Osteoblast (primary cell): Measurements from ENCODE around the gene DYSF. TPM values are rescaled to one million over a fixed set of nuclear protein-coding genes. Genes with fewer than 3 reads are reported as not detected.

ENCODE experiments used
- DNase-seq: peaks from one replicate; pipeline ENCODE4 v3.0.0; 2011; ENCODE audit warnings: low spot score, mixed read lengths; ENCODE audit not compliant: insufficient read length; ENCODE audit errors: missing footprints
- H2AFZ ChIP-seq: 2 replicates; pipeline ENCODE4 v1.6.0; 2011; ENCODE audit warnings: mild to moderate bottlenecking, low read length
- H3K27ac ChIP-seq: 2 replicates; pipeline ENCODE4 v1.5.1; 2011; ENCODE audit warnings: mild to moderate bottlenecking, low read depth, low read length, moderate library complexity
- H3K27me3 ChIP-seq: 2 replicates; pipeline ENCODE4 v1.6.0; 2012; ENCODE audit warnings: mild to moderate bottlenecking, control low read depth, inconsistent platforms, low read length, moderate library complexity; ENCODE audit not compliant: insufficient read depth
- H3K36me3 ChIP-seq: 2 replicates; pipeline ENCODE4 v1.5.1; 2011; ENCODE audit warnings: mild to moderate bottlenecking, low read length, control low read depth, moderate library complexity; ENCODE audit not compliant: insufficient read depth
- H3K4me1 ChIP-seq: 2 replicates; pipeline ENCODE4 v1.5.1; 2011; ENCODE audit warnings: mild to moderate bottlenecking, low read length, control low read depth, moderate library complexity; ENCODE audit not compliant: insufficient read depth
- H3K4me2 ChIP-seq: 2 replicates; pipeline ENCODE4 v1.6.0; 2011; ENCODE audit warnings: mild to moderate bottlenecking, low read length; ENCODE audit not compliant: insufficient read depth
- H3K4me3 ChIP-seq: fragments of 200-600 bp; sonication (generic); 3 replicates; pipeline ENCODE4 v1.5.1; 2012; ENCODE audit warnings: mild to moderate bottlenecking, low read length, inconsistent platforms; ENCODE audit not compliant: insufficient read depth
- H3K79me2 ChIP-seq: 2 replicates; pipeline ENCODE4 v1.6.0; 2012; ENCODE audit warnings: mild to moderate bottlenecking, low read length, control low read depth, inconsistent platforms; ENCODE audit not compliant: insufficient read depth
- H3K9me3 ChIP-seq: 2 replicates; pipeline ENCODE4 v1.5.1; 2011; ENCODE audit warnings: low read depth, low read length, control low read depth
- H4K20me1 ChIP-seq: 2 replicates; pipeline ENCODE4 v1.6.0; 2012; ENCODE audit warnings: mild to moderate bottlenecking, low read length, control low read depth; ENCODE audit not compliant: insufficient read depth
- CTCF ChIP-seq: IDR thresholded peaks from 2 replicates; pipeline ENCODE4 v1.5.1; 2011; ENCODE audit warnings: mild to moderate bottlenecking, low read depth, low read length, moderate library complexity; ENCODE audit errors: extremely low read depth
- total RNA-seq: library from RNA; depleted of rRNA; stranded (reverse); fragments of >200 nt; gene quantifications from 2 replicates; pipeline ENCODE4 v1.2.3, GENCODE V29; 2012

Gene DYSF
- total RNA-seq, 1 donor, result 4.3 TPM

- peaks cover 28% of the 10 kb centered on the region for H3K4me1 ChIP-seq
- H3K4me2 ChIP-seq, result no peak overlapping the region
- no peak overlapping the region for H3K4me3 ChIP-seq
- TF ChIP-seq CTCF, result no peak
- H3K36me3 ChIP-seq, result no peaks in the 10 kb centered on the region
- H2AFZ ChIP-seq, result no peak overlapping the region
- no peaks in the 10 kb centered on the region for H3K79me2 ChIP-seq
- no peak overlapping the region for H3K27ac ChIP-seq
- no peaks in the 10 kb centered on the region for H4K20me1 ChIP-seq
- DNase-seq, result no peak
- peaks cover 4% of the 10 kb centered on the region for H3K9me3 ChIP-seq
- peaks cover 4% of the 10 kb centered on the region for H3K27me3 ChIP-seq
Observed at GRCh38 chr2:71721669-71722068, 268.3 kb downstream of the DYSF start.

- TF ChIP-seq CTCF, result no peak
- no peak overlapping the region for H3K27ac ChIP-seq
- H3K36me3 ChIP-seq, result no peaks in the 10 kb centered on the region
- no peak overlapping the region for H3K4me3 ChIP-seq
- no peak overlapping the region for H2AFZ ChIP-seq
- no peaks in the 10 kb centered on the region for H4K20me1 ChIP-seq
- no peak overlapping the region for H3K4me2 ChIP-seq
- H3K27me3 ChIP-seq, result peaks cover 4% of the 10 kb centered on the region
- peaks cover 26% of the 10 kb centered on the region for H3K4me1 ChIP-seq
- peaks cover 4% of the 10 kb centered on the region for H3K9me3 ChIP-seq
- no peaks in the 10 kb centered on the region for H3K79me2 ChIP-seq
- DNase-seq, result no peak
Observed at GRCh38 chr2:71722286-71722685, 268.9 kb downstream of the DYSF start.

GRCh38 chr2:71724793-71725192, 271.4 kb downstream of the DYSF start:
- H2AFZ ChIP-seq, result no peak overlapping the region
- H3K36me3 ChIP-seq, result no peaks in the 10 kb centered on the region
- H3K27me3 ChIP-seq, result peaks cover 8% of the 10 kb centered on the region
- no peaks in the 10 kb centered on the region for H4K20me1 ChIP-seq
- no peak overlapping the region for H3K4me3 ChIP-seq
- H3K9me3 ChIP-seq, result peaks cover 4% of the 10 kb centered on the region
- no peak for TF ChIP-seq CTCF
- no peaks in the 10 kb centered on the region for H3K79me2 ChIP-seq
- no peak for DNase-seq
- no peak overlapping the region for H3K4me2 ChIP-seq
- H3K27ac ChIP-seq, result no peak overlapping the region
- H3K4me1 ChIP-seq, result peaks cover 25% of the 10 kb centered on the region

GRCh38 chr2:71725836-71726235, 272.5 kb downstream of the DYSF start:
- Histone ChIP-seq H3K36me3 (no peaks in the 10 kb centered on the region), H3K27me3 (peaks cover 16% of the 10 kb centered on the region), H3K4me2 (no peak overlapping the region), H3K4me3 (no peak overlapping the region), H2AFZ (no peak overlapping the region), H3K4me1 (peaks cover 15% of the 10 kb centered on the region), H3K9me3 (peaks cover 4% of the 10 kb centered on the region), H4K20me1 (no peaks in the 10 kb centered on the region), H3K27ac (no peak overlapping the region), H3K79me2 (no peaks in the 10 kb centered on the region)
- no peak for DNase-seq
- no peak for TF ChIP-seq CTCF
